ENCODE results near the gene ERN1. TPM values are rescaled to one million over a fixed set of nuclear protein-coding genes. Genes with fewer than 3 reads are reported as not detected.
"Not testable (repeated sequence)": the region's sequence is repeated elsewhere in the genome, so short reads cannot be mapped to it uniquely, and the experiment has no call there.

ERN1 gene
- total RNA-seq, 1 donor from 2014 or later = 12.1 TPM

DNA sequence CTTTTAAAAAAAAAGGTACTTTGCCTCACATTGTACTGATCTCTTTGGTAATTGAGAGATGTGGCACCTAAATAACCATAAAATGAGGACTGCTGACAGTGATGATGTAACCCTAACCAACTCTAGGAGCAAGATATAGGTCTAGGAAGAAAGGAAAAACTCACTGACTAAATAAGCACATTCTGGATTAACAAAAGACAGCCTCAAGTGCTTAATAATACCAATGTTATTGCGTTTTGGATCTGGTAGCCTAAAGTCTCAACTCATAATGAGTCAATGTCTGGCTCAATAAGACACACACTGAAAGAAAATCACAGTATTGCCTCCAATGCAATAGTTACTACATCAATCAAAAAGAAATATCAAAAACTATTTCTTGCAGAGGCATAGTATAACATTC, 3.0 kb downstream of the ERN1 start:
- Mint-ChIP-seq H3K36me3 (peaks cover 8% of the 10 kb centered on the region), H3K4me1 (ENCODE audit: unreplicated experiment) (peaks cover 18% of the 10 kb centered on the region), H3K9me3 (no peaks in the 10 kb centered on the region), H3K4me3 (peak overlapping the region; percentile 68), H3K27ac (no peak overlapping the region), H3K27me3 (peaks cover 12% of the 10 kb centered on the region)
- TF ChIP-seq, protein P1, sequence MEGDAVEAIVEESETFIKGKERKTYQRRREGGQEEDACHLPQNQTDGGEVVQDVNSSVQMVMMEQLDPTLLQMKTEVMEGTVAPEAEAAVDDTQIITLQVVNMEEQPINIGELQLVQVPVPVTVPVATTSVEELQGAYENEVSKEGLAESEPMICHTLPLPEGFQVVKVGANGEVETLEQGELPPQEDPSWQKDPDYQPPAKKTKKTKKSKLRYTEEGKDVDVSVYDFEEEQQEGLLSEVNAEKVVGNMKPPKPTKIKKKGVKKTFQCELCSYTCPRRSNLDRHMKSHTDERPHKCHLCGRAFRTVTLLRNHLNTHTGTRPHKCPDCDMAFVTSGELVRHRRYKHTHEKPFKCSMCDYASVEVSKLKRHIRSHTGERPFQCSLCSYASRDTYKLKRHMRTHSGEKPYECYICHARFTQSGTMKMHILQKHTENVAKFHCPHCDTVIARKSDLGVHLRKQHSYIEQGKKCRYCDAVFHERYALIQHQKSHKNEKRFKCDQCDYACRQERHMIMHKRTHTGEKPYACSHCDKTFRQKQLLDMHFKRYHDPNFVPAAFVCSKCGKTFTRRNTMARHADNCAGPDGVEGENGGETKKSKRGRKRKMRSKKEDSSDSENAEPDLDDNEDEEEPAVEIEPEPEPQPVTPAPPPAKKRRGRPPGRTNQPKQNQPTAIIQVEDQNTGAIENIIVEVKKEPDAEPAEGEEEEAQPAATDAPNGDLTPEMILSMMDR (conservative IDR thresholded peaks at IDR 0.05) = no peak
- DNase-seq (ENCODE audit: extremely low spot score, unreplicated experiment) = no peak

DNA sequence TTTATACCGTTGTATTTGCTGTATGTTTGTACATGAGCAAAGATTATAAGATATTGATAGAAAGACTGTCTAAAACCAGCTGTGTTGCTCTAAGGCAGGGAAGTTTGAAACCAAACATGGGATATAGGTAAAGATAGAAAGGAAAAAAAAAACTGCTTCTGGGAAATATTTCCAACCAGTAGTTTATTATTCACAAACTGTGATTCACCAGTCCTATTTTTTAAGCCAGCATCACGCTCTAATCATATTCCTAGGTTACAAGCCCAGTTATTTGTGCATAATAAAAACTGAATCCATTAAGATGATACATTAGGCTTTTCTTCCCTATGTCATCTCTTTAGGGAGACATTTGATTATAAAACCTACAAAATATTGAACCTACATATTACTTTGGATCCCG, 4.0 kb downstream of the ERN1 start:
- H3K27me3 Mint-ChIP-seq = peaks cover 10% of the 10 kb centered on the region
- H3K9me3 Mint-ChIP-seq = no peaks in the 10 kb centered on the region
- no peak overlapping the region for H3K4me3 Mint-ChIP-seq
- DNase-seq (ENCODE audit: extremely low spot score, unreplicated experiment) = no peak
- H3K36me3 Mint-ChIP-seq = peaks cover 8% of the 10 kb centered on the region
- TF ChIP-seq, protein P1 (conservative IDR thresholded peaks at IDR 0.05) = no peak
- peaks cover 21% of the 10 kb centered on the region for H3K4me1 Mint-ChIP-seq (ENCODE audit: unreplicated experiment)
- H3K27ac Mint-ChIP-seq = no peak overlapping the region

DNA sequence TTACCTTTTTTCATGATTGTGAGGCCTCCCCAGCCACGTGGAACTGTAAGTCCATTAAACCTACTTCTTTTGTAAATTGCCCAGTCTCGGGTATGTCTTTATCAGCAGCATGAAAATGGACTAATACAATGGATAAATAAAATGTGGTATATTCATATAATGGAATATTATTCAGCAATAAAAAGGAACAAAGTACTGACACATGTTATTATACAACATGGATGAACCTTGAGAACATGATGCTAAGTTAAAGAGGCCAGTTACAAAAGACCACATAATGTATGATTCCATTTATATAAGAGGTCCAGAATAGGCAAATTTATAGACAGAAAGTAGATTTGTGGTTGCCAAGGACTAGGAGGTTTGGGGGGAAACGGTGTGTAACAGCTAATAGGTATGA, 5.3 kb downstream of the ERN1 start:
- H3K27me3 Mint-ChIP-seq = peaks cover 3% of the 10 kb centered on the region
- H3K36me3 Mint-ChIP-seq = peaks cover 8% of the 10 kb centered on the region
- no peak overlapping the region for H3K27ac Mint-ChIP-seq
- H3K4me3 Mint-ChIP-seq = no peak overlapping the region
- H3K4me1 Mint-ChIP-seq (ENCODE audit: unreplicated experiment) = peaks cover 23% of the 10 kb centered on the region
- TF ChIP-seq, protein P1 (conservative IDR thresholded peaks at IDR 0.05) = no peak
- no peak for DNase-seq (ENCODE audit: extremely low spot score, unreplicated experiment)
- no peaks in the 10 kb centered on the region for H3K9me3 Mint-ChIP-seq

DNA sequence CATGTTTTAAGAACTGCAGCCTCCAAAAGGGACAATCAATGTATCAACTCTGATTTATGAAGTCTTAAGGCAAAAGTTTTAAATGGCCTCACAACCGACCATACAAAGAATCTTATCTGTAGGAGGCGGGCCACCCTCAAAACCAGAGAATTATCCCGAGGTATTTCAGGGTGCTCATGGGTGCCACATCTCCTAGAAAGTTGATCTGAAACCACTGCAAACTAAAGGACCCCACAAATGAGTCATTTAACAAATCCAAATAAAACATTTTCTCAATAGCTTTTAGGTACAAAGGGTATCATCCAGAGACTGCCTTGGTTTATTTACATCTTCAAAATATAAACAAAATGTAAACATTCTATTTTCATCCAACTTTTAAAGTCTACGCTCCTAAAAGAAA, 6.8 kb downstream of the ERN1 start:
- Mint-ChIP-seq H3K9me3 (no peaks in the 10 kb centered on the region), H3K4me3 (no peak overlapping the region), H3K36me3 (peaks cover 8% of the 10 kb centered on the region), H3K27ac (no peak overlapping the region), H3K27me3 (no peaks in the 10 kb centered on the region), H3K4me1 (ENCODE audit: unreplicated experiment) (peaks cover 24% of the 10 kb centered on the region)
- DNase-seq (ENCODE audit: extremely low spot score, unreplicated experiment) = no peak
- TF ChIP-seq, protein P1 (conservative IDR thresholded peaks at IDR 0.05) = no peak

DNA sequence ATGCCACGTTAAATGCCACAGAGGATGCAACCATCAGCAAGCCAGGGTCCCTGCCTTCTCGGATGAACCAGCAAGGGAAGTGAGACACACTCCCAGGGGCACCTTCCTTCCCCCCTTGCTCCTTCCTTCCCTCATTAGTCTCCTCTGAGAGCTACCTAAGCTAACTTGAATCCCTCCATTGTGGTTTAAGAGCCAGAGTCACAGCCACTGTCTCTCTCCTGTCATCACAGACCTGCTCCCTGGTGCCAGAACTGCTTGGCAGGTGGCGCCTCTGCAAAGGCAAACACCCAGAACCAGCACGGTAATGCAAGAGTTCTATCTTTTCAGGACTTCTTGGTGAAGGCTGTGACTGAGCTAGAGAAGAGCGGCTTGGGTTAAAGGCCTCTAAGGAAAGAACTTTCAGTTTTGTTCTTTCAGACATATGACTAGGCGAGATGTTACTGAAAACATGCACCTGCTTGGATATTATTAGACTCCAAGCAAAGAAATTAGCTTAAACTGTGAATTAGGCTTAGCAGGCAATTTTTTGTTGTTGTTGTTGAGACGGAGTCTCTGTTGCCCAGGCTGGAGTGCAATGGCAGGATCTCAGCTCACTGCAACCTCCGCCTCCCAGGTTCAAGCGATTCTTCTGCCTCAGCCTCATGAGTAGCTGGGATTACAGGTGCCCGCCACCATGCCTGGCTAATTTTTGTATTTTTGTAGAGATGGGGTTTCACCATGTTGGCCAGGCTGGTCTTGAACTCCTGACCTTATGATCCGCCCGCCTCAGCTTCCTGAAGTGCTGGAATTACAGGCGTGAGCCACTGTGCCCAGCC, 8.8 kb downstream of the ERN1 start:
- not testable (repeated sequence) for H3K36me3 Mint-ChIP-seq; H3K4me3 Mint-ChIP-seq; H3K27me3 Mint-ChIP-seq; H3K27ac Mint-ChIP-seq; DNase-seq (ENCODE audit: extremely low spot score, unreplicated experiment); H3K9me3 Mint-ChIP-seq
- H3K4me1 Mint-ChIP-seq (ENCODE audit: unreplicated experiment) = peaks cover 22% of the 10 kb centered on the region

DNA sequence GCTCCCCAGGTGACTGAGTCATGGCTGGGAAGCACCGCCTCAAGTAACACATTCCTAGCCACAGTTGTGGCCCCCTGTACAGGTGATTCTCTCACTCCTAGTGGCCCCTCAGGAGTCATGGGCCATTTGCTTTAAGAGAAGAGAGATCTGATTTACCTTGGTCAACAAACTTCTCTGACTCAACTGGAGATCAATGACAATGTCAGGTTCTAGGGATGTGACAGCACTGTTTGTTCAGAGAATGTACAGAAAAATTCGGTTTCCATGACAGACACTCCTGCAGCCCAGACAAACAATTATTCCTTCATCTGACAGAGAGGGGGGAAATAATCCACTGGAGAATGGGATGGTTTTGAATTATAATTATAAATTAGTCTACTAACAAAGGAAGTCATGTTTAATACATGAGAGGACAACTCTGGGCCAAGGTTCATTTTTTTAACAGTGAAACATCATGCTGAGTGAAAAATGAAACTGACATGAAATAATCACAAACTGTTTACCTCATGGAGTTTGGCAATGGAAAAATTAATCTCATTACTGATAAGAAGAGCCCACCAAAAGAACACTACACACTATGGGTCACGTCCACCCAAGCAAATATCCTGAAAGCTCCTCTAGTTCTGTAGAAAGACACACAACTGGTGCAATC, 9.7 kb downstream of the ERN1 start:
- Mint-ChIP-seq H3K4me3 (no peak overlapping the region), H3K4me1 (ENCODE audit: unreplicated experiment) (peaks cover 21% of the 10 kb centered on the region), H3K9me3 (no peaks in the 10 kb centered on the region), H3K27me3 (no peaks in the 10 kb centered on the region), H3K36me3 (peaks cover 8% of the 10 kb centered on the region), H3K27ac (no peak overlapping the region)
- TF ChIP-seq, protein P1 (conservative IDR thresholded peaks at IDR 0.05) = no peak
- no peak for DNase-seq (ENCODE audit: extremely low spot score, unreplicated experiment)

Data from type B pancreatic cell (in vitro differentiated cells).